Dermis microvascular lymphatic vessel endothelial cell (primary cell): ENCODE results near the gene MED7. TPM values are rescaled to one million over a fixed set of nuclear protein-coding genes. Genes with fewer than 3 reads are reported as not detected.
"Not testable (repeated sequence)": the region's sequence is repeated elsewhere in the genome, so short reads cannot be mapped to it uniquely, and the experiment has no call there.

ENCODE experiments used
- DNase-seq, 2 donors: peaks; one replicate each; pipeline versions ENCODE4 v3.0.0 to v3.0.0-alpha.2; 2010; ENCODE audit warnings: low read depth in 2 of 2
- total RNA-seq: library from RNA; depleted of rRNA; stranded (reverse); fragments of >200 nt; gene quantifications from 2 replicates; pipeline ENCODE4 v1.2.1, GENCODE V29; 2014

MED7 gene, protein sequence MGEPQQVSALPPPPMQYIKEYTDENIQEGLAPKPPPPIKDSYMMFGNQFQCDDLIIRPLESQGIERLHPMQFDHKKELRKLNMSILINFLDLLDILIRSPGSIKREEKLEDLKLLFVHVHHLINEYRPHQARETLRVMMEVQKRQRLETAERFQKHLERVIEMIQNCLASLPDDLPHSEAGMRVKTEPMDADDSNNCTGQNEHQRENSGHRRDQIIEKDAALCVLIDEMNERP
- total RNA-seq: 5.8 and 5.9 TPM in 2 replicates

DNA sequence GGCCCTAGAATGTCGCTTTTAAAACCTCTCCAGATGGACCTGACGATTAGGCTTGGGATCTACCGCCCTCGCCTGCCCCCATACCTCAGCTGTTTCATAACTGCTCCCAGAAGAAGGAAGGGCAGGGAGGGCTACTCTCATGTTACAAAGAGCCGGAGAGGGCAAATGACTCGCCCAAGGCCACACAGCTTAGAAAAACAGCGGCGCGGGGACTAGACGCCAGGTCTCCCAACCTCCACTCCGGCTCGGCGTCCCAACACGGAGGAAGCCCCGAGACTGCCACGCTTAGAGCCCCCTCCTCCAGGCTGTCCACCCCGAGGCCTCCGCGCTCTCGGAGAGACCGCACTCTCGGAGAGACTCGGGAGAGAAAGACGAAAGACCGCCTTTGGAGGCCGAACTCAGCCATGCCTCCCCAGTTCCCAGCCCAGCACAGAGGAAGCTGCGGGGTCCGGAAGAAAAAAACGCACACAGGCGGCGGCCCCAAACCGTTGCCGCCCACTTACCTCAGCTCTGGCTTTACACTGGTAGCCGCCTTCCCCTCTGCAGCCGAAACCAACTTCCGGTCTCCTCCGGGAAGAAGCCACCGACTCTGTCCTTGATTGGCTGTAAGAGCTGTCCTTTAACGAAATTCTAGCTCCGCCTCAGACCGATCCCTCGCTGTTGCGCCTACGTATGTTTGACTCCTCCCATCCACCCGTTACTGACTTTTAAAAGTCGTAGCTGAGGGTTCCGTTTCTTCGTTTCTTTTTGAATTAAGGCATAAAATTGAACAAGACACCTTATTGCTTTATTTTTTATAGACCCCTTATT, at the start of gene MED7:
Gene MED7, minus strand, starts transcription at position 549 of the 810 bp plus-strand sequence. CDS start 3,434 bp downstream, outside the sequence.
- DNase-seq: peak; percentile 99

DNA sequence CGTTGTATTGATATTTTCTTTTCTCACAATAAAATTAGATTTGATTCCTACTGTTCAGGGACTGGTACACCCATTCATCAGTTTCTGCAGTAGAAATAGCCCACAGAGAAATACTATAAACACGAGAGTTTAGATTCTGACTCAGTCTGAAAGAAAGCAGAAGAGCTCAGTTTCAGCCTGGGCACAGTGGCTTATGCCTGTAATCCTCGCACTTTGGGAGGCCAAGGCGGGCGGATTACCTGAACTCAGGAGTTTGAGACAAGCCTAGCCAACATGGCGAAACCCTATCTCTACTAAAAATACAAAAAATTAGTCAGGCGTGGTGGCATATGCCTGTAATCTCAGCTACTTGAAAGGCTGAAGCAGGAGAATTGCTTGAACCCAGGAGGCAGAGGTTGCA, 46.6 kb upstream of the MED7 start:
- no peak for DNase-seq

DNA sequence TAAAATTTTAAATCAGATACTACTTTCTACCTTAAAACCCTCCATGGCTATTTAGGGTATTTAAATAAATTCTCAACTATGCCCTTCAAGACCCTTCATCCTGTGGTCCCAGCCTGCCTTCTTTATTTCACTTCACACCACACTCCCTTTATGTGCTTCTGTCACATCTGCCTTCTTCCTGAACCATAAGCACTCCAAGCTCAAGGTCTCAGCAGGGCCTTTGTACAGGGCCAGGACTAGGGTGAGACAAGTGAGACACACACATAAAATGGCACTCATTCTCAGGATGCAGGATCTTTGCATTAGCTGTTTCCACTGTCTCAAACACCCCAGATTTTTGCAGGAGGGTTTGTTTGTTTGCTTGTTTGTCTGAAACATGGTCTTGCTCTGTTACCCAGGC, 45.6 kb upstream of the MED7 start:
- DNase-seq: no peak

DNA sequence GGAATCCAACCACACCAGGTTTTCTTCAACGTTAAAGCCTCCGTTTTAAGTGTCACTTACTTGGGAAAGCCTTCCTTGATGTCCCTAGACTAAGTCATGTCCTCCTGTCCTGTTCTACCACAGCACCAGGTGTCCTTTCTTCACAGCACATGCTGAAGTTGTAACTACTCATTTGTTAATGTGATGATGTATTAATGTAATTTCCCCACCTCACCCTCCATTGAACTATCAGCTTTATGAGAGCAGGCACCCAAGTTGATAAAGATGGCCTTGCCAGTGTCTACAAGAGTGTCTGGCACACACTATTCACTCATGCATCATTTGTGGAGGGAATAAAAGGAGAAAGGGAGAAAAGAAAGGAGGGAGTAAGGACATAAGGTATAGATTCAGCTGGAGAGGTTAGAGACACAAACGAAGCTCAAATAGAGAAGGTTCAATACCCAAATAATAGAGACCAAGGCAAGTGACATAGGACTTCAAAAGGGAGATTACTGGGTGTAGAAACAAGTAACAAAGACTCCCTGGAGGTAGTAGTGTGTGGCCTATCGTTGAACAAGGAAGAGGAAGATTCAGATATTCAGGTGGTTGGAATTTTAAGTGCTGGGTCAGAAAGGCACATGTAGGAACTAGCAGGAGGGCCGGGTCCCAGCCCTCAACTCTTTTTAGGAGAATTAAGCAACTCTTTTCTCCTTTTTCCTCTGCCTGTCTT, 44.5 kb upstream of the MED7 start:
- DNase-seq: no peak

DNA sequence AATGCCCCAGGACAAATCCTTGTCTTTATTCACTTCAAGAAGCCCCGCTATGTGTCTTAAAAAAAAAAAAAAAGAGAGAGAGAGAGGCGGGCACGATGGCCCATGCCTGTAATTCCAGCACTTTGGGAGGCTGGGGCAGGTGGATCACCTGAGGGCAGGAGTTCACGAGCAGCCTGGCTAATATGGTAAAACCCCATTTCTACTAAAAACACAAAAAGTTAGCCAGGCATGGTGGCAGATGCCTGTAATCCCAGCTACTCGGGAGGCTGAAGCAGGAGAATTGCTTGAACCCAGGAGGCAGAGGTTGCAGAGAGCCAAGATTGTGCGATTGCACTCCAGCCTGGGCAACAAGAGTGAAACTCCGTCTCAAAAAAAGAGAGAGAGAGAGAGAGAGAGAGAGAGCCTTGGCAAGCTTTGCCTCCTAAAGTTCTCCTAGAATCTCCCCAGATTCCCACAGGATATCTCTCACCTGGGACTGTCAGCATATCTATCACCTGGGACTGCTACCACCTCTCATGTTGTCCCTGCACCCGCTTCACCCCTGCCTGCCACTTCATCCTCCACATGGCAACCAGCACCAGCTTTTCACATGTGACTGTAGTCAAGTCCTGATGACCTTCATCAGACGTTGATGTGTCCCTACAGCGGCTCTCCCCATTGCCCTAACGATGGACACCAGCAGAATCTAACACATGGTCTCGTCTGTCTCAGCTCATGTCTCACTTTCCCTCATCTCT, 43.8 kb upstream of the MED7 start:
- DNase-seq: no peak

DNA sequence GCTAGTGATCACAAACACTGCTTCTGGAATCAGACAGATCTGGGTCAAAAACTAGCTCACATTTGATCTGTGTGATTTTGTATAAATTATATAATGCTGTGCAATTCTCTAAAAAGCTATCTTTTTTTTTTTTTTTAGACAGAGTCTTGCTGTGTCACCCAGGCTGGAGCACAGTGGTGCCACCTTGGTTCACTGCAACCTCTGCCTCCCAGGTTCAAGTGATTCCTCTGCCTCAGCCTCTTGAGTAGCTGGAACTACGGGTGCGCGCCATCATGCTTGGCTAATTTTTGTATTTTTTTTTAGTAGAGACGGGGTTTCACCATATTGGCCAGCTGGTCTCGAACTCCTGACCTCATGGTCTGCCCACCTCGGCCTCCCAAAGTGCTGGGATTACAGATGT, 42.5 kb upstream of the MED7 start:
- DNase-seq: not testable (repeated sequence)

DNA sequence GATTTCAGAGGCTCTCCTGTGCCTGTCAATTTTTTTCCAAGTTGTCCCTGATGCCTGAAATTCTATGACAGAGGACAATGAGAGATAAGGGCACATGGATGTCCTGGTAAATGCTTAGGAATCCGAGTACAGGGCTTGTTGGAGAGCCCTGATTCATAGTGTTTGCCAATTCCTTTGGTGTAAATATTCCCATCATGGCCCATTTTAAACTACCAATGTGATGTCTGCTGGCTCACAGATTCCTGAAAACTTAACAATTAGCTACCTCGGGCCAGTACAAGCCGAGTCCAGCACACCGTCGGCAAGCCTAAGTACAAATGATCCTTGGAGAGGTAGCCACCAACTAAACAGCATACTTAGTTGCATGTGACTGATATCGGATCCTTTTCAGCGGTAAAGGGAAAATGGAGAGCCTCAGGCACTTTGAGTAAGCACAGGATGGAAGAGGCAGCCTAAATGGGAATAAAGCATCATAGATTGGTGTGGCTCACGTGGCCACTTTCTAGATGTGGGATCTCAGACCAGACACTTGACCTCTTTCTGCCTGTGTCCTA, 41.5 kb upstream of the MED7 start:
- no peak for DNase-seq

DNA sequence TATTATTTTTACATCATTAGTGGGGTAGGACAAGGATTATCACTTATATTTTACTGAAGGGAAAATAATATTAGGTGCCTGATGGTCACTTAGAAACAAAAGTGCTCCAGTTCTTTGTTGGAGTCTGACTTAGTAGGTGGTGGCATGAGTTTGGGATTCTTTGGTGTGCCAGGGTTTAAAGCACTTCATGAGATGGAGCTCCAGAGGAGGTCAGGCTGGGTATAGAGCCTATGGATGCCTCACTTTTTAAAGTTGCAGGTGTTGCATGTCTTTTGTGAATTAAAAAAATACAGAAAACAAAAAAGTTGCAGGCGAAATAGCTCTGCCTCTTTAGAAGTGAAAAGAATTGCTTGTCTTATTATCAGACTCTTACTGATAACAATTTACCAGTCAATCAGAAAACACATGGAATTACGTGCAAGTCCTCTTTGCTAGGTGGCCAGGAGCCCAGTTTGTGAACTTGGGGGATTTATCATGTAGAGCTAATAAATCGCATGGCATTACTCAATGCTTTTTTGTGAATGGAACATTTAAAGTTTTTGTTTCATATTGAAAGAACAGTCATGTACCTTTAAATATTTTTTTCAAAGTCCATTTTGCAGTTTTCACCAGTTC, 39.6 kb upstream of the MED7 start:
- no peak for DNase-seq

DNA sequence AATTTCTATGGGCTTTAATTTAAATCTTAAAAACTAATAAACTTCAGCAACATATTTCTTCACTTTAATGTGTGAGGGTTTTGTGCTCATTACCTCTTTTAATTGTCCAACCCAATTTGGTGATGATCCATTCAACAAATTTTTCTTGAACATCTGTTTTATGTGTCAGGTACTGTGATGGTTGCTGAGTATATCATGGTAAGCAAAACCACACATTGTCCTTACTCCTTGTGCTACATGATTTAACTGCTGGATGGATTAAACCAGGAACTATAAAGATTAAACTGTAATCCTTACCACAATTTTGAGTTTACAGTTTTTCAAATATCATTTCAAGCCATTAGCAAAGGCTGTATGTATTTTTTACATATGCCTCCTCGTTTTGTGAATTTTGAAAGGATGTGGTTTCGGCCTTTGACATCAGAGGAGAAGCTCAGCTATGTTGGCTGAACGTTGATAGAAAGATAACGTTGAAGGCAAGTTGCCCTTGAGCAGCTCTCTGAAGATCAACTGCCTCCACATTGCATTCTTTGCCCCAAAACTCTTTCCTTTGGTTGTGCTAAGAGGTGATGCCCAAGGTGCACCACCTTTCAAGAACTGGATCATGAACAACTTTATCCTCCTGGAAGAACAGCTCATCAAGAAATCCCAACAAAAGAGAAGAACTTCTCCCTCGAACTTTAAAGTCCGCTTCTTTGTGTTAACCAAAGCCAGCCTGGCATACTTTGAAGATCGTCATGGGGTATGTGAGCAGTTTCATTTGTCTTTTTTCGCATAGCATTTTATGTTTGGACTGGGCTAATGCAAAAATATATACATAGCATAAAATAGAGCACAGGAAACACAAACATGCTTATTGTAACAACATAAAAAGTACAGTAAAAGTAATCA, 38.0 kb upstream of the MED7 start, which contains the start of gene ITK:
Gene ITK, plus strand, starts transcription at position 467 of the 891 bp plus-strand sequence. Its CDS starts 138 bp downstream, at position 605.
- no peak for DNase-seq

DNA sequence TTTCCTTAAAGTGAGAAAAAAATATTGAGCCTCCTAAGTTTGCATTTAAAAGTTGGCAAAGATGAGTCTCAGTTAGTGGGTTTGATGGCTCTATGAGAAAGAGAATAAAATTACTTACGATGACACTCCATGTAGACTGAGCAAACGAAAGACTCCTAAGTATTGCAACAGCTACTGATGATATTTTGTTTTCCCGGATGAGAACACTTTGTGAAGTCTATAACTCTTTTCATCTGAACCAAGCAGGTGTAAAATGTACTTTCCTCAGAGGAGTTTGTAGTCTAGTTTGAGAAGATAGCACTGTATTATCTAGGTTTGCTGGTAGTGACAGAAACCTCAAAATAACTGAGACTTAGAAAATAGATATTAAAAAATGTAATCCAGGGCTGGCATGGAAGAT, 36.3 kb upstream of the MED7 start:
- no peak for DNase-seq

DNA sequence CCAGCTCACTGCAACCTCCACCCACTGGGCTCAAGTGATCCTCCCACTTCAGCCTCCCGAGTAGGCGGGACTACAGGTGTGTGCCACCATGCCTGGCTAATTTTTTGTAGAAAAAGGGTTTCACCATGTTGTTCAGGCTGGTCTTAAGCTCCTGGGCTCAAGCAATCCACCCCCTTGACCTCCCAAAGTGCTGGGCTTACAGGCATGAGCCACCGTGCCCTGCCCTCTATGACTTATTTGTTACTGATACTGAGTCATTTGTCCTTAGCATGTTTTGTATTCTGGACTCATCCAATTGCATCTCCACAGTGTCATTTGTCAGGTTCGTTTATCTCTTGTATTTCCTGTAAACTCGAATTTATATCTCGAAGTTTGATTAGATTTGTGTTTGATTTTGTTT, 35.3 kb upstream of the MED7 start:
- DNase-seq: no peak

DNA sequence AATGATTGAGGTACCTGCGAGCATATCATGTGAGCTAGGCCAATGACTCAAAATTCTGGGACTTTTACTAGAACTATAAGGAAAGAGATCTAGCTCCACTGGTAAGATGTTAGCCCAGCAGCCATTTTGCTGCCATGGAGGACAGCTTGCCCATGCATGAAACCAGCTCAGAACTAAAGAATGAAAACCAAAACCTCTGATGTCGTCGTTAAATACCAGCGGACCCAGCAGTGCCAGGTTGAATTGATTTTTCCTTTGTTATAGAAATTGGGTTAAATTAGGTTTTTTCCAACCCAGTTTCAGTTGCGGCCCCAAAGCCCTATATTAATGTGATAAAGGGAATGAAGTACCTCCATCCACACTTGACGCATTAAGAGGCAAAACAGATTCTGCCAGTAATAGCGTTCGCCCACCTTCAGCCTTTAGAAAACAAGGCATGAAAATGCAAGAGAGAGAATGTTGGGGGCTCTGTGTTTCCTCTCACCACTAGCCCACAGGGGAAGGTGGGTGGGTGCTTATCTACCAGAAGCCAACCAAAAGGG, 32.5 kb upstream of the MED7 start:
- no peak for DNase-seq

DNA sequence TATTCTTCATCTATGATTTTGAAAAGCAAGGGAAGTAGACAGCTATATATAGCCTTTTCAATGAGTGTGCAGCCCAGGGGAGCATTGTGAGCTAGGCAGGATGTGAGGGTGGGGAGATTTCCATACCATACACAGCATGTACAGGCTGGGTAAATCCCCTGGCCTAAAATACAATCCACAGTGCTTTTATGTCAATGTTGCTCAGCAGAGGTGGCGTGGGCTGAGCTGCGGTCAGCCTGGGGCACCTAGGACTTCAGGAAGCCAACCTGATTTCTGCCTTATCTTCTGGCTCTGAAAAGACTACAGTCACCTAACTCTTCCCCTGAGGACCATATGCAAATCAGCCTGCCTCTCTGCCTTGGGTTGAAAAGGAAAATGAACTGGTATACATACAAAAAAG, 29.7 kb upstream of the MED7 start:
- DNase-seq: no peak

DNA sequence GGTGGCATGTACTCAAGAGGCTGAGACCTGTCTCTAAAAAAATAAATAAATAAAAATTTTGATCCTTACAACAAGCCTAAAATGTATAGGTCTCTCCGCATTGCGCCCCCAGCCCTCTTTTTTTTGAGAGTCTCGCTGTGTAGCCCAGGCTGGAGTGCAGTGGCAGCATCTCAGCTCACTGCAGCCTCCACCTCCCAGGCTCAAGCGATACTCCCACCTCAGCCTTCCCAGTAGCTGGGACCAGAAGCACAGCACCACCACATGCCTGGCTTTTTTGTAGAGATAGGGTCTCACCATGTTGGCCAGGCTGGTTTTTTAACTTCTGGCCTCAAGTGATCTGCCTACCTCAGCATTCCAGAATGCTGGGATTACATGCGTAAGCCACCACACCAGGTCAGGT, 25.6 kb upstream of the MED7 start:
- DNase-seq: no peak

DNA sequence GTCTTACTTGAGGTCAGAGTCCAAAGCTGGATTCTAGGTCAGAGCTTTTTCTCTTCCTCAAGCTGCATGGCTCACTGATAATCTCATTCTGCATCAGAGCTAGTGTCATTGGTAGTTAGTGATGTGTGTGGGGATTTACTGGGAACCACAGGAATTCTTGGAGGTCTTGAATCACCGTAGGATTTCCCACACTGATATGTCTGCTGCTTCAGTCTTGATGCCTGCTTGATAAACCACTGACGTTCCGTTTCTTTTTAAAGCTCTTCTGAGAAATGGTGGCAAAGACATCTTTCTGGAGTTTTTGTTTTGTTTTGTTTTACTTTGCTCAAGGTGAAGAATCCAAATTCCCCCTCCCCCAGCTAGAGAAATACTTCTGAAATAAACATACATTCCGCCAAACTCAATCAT, 24.6 kb upstream of the MED7 start:
- no peak for DNase-seq

DNA sequence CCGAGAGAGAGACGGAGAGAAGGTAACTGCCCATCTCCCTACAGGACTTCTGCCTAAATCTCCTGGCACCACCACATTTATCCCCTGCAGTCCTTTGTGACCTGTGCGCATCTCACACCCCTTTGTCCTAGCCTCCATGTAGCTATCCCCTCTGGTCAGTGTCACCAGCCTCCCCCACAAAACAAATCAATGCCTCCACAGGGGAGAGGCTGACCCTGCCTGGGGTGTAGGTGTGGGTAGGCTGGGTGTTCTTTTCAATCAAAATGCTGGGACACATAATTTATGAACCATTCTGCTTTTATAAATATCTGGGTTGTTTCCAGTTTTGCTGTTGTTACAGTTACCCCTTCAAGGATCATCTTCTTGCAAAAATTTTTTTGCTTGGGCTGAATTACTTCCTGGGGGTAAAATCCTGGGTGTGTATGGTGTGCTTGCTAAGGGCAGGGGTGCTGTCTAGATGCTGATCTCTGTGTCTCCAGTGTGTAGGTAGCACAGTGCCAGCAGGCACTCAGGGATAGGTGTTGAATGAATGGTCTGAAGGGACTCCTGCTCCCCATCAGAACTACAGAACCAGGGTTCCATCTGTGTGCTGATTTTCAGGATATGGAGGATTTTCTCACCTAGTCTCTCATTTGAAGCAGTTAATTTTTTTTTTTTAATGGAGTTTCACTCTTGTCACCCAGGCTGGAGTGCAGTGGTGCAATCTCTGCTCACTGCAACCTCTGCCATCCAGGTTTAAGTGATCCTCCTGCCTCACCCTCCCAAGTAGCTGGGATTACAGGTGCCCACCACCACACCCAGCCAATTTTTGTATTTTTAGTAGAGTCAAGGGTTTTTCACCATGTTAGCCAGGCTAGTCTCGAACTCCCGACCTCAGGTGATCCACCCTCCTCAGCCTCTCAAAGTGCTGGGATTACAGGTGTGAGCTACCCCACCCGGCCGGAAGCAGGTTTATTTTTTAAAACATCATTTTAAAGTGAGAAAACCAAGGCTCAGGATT, 23.8 kb upstream of the MED7 start, which contains the start of gene GARIN3:
Gene GARIN3, minus strand, starts transcription at position 51 of the 1,000 bp plus-strand sequence. CDS start 96 bp downstream, outside the sequence.
- DNase-seq: no peak

DNA sequence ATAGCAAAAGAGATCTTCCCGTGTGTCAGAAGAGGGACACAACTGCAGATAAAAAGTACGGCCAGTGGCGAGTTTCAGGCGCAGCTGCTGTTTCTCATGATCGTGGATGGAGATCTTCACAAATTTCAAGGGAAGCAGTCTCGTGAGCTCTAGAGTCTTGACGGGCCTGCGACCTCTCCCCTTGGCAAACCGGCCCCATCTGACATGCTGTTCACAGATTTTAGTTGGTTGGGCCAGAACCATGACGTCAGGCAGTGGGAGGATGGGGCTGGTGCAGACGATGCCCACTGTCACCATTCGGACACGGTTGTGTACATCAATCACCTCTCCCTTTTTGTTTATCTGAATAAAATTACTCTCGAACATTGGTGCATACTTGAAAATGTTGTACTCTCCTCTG, 23.0 kb upstream of the MED7 start:
- DNase-seq: no peak

DNA sequence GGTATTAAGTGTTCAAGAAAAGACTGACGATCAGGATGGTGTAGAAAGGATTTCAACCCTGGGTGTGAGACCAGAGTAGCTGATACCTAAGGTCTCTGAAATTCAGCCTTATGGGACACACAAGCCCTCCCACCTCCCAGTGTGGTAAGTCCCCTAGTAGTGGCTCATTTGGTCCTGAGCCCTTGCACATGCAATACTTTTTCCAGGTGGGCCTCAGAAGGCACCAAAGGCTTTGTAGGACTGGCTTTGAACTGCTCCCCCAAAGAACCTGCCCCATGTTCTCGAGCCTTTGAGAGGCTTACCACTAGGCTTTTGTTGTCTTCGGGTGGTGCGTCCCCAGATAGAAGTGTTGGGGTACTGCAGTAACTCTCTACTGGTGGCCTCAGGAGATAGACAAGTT, 22.6 kb upstream of the MED7 start:
- DNase-seq: no peak
